Urinary bladder (tissue), 4 donors: Measurements from ENCODE around the gene ENTPD5. TPM values are rescaled to one million over a fixed set of nuclear protein-coding genes. Genes with fewer than 3 reads are reported as not detected.

Source experiments
- DNase-seq: peaks from one replicate; pipeline ENCODE4 v3.0.0-alpha.2; 2015; ENCODE audit errors: extremely low spot score
- H3K27ac ChIP-seq: one replicate; pipeline ENCODE4 v1.5.1; 2013; ENCODE audit warnings: low read depth, mild to moderate bottlenecking, moderate library complexity
- H3K36me3 ChIP-seq: one replicate; pipeline ENCODE4 v1.6.1; 2013; ENCODE audit warnings: mild to moderate bottlenecking, moderate library complexity; ENCODE audit not compliant: insufficient read depth
- H3K4me1 ChIP-seq: one replicate; pipeline ENCODE4 v1.6.1; 2013; ENCODE audit warnings: mild to moderate bottlenecking, moderate library complexity; ENCODE audit not compliant: insufficient read depth
- H3K4me3 ChIP-seq: one replicate; pipeline ENCODE4 v1.5.1; 2013; ENCODE audit warnings: low read depth, low read length
- WGBS: extraction: QIAGEN DNeasy Blood & Tissue Kit; methylation state at CpG from one replicate; pipeline ENCODE4 v1.1.7; 2013; 5-methylcytosine and 5-hydroxymethylcytosine counted together
- polyA plus RNA-seq: library from polyadenylated mRNA; stranded (reverse); fragments of 200-250 nt; gene quantifications from one replicate; pipeline ENCODE4 v1.2.3, GENCODE V29; 2013
- total RNA-seq: library from RNA; depleted of rRNA; stranded (reverse); fragments of >200 nt; gene quantifications from one replicate; pipeline ENCODE4 v1.2.3, GENCODE V29; 2014
- donor health status: healthy with polysubstance abuse.
- donor health status: healthy.

ENTPD5 gene
- 21.3 TPM for total RNA-seq
- polyA plus RNA-seq = 8.9 TPM

GRCh38 chr14:74018586-74019407 lies at the start of gene ENTPD5, which contains the start of gene BBOF1:
ENTPD5 (minus strand) TSS chr14:74019288; CDS start chr14:73988102, 31,186 bp downstream.
BBOF1 (plus strand) TSS chr14:74019349; CDS start chr14:74019479, 130 bp downstream.
- peak within 1 kb of the TSS; percentile 70 for H3K4me3 ChIP-seq
- H3K4me1 ChIP-seq = no peaks in the 10 kb centered on the region
- WGBS = under 1% methylated on average over 93 of the region's 93 CpGs
- H3K27ac ChIP-seq = peak within 1 kb of the TSS; percentile 99
- peak; percentile 42 for DNase-seq
- no peaks in the 10 kb centered on the region for H3K36me3 ChIP-seq

- Histone ChIP-seq H3K4me3 (no peak overlapping the region), H3K4me1 (no peaks in the 10 kb centered on the region), H3K36me3 (peaks cover 6% of the 10 kb centered on the region), H3K27ac (no peak overlapping the region)
- WGBS = 68% methylated on average over 3 of the region's 3 CpGs
- DNase-seq = no peak
Measured at GRCh38 chr14:74065746-74066575, 46.9 kb upstream of the ENTPD5 start.

- peaks cover 6% of the 10 kb centered on the region for H3K36me3 ChIP-seq
- WGBS = 91% methylated on average over 3 of the region's 3 CpGs
- DNase-seq = no peak
- H3K27ac ChIP-seq = no peak overlapping the region
- H3K4me3 ChIP-seq = no peak overlapping the region
- H3K4me1 ChIP-seq = no peaks in the 10 kb centered on the region
Measured at GRCh38 chr14:74064883-74065282, 45.8 kb upstream of the ENTPD5 start.

- no peak overlapping the region for H3K4me3 ChIP-seq
- no peak for DNase-seq
- H3K27ac ChIP-seq = no peak overlapping the region
- H3K4me1 ChIP-seq = no peaks in the 10 kb centered on the region
- H3K36me3 ChIP-seq = peaks cover 6% of the 10 kb centered on the region
Measured at GRCh38 chr14:74064426-74064825, 45.3 kb upstream of the ENTPD5 start.

GRCh38 chr14:74062809-74063150 lies 43.7 kb upstream of the ENTPD5 start:
- H3K27ac ChIP-seq = no peak overlapping the region
- WGBS = 92% methylated on average over 2 of the region's 2 CpGs
- no peaks in the 10 kb centered on the region for H3K4me1 ChIP-seq
- H3K36me3 ChIP-seq = peaks cover 6% of the 10 kb centered on the region
- DNase-seq = no peak
- H3K4me3 ChIP-seq = no peak overlapping the region

GRCh38 chr14:74049876-74050495 lies 30.9 kb upstream of the ENTPD5 start:
- H3K4me1 ChIP-seq = no peaks in the 10 kb centered on the region

GRCh38 chr14:74048281-74048680 lies 29.2 kb upstream of the ENTPD5 start:
- no peak overlapping the region for H3K27ac ChIP-seq
- H3K36me3 ChIP-seq = peaks cover 3% of the 10 kb centered on the region
- H3K4me3 ChIP-seq = no peak overlapping the region
- no peak for DNase-seq
- H3K4me1 ChIP-seq = no peaks in the 10 kb centered on the region
- WGBS = 48% methylated on average over 3 of the region's 3 CpGs

More at GRCh38 chr14:74049876-74050495, 30.9 kb upstream of the ENTPD5 start:
- DNase-seq = no peak
- Histone ChIP-seq H3K27ac (no peak overlapping the region), H3K36me3 (peaks cover 3% of the 10 kb centered on the region), H3K4me3 (no peak overlapping the region)
- WGBS = 75% methylated on average over 3 of the region's 3 CpGs

GRCh38 chr14:74045522-74045921 lies 26.4 kb upstream of the ENTPD5 start:
- DNase-seq = no peak
- 97% methylated on average over 4 of the region's 4 CpGs for whole genome bisulfite sequencing
- peaks cover 3% of the 10 kb centered on the region for H3K36me3 ChIP-seq
- no peaks in the 10 kb centered on the region for H3K4me1 ChIP-seq
- H3K4me3 ChIP-seq = no peak overlapping the region
- H3K27ac ChIP-seq = no peak overlapping the region

GRCh38 chr14:74042296-74042695 lies 23.2 kb upstream of the ENTPD5 start:
- H3K4me3 ChIP-seq = no peak overlapping the region
- 73% methylated on average over 2 of the region's 2 CpGs for WGBS
- DNase-seq = no peak
- no peak overlapping the region for H3K27ac ChIP-seq
- H3K36me3 ChIP-seq = no peaks in the 10 kb centered on the region
- H3K4me1 ChIP-seq = no peaks in the 10 kb centered on the region

GRCh38 chr14:74038020-74038859 lies 19.2 kb upstream of the ENTPD5 start:
- peak; percentile 29 for DNase-seq
- H3K27ac ChIP-seq = no peak overlapping the region
- no peaks in the 10 kb centered on the region for H3K36me3 ChIP-seq
- no peak overlapping the region for H3K4me3 ChIP-seq
- WGBS = 64% methylated on average over 3 of the region's 3 CpGs
- H3K4me1 ChIP-seq = no peaks in the 10 kb centered on the region

GRCh38 chr14:74035556-74035955 lies 16.5 kb upstream of the ENTPD5 start:
- Histone ChIP-seq H3K27ac (no peak overlapping the region), H3K36me3 (no peaks in the 10 kb centered on the region), H3K4me1 (no peaks in the 10 kb centered on the region), H3K4me3 (no peak overlapping the region)
- DNase-seq = no peak
- 89% methylated on average over 4 of the region's 4 CpGs for WGBS

- DNase-seq = no peak
- Histone ChIP-seq H3K4me3 (no peak overlapping the region), H3K4me1 (no peaks in the 10 kb centered on the region), H3K27ac (no peak overlapping the region), H3K36me3 (no peaks in the 10 kb centered on the region)
- WGBS = 86% methylated on average over 3 of the region's 3 CpGs
Measured at GRCh38 chr14:74034572-74034971, 15.5 kb upstream of the ENTPD5 start.

- 93% methylated on average over 3 of the region's 3 CpGs for WGBS
- Histone ChIP-seq H3K27ac (no peak overlapping the region), H3K36me3 (no peaks in the 10 kb centered on the region), H3K4me3 (no peak overlapping the region), H3K4me1 (no peaks in the 10 kb centered on the region)
- no peak for DNase-seq
Measured at GRCh38 chr14:74029136-74029535, 10.0 kb upstream of the ENTPD5 start.
